Chondrocyte (in vitro differentiated cells): ENCODE measurements around the gene ZNF688. TPM values are rescaled to one million over a fixed set of nuclear protein-coding genes. Genes with fewer than 3 reads are reported as not detected.
"Not testable (repeated sequence)": the region's sequence is repeated elsewhere in the genome, so short reads cannot be mapped to it uniquely, and the experiment has no call there.

Experiments
- DNase-seq: peaks from one replicate; pipeline ENCODE4 v3.0.0; 2021; ENCODE audit warnings: mixed read lengths, low spot score
- H3K27ac Mint-ChIP-seq: one replicate; pipeline ENCODE4 v1.8.0; 2021; ENCODE audit warnings: mild to moderate bottlenecking, moderate library complexity, mixed read lengths; ENCODE audit not compliant: unreplicated experiment
- H3K27me3 Mint-ChIP-seq: 2 replicates; pipeline ENCODE4 v1.8.0; 2021; ENCODE audit warnings: low read depth, mixed read lengths
- H3K36me3 Mint-ChIP-seq: 2 replicates; pipeline ENCODE4 v1.8.0; 2021; ENCODE audit warnings: low read depth, mixed read lengths
- H3K4me1 Mint-ChIP-seq: 2 replicates; pipeline ENCODE4 v1.8.0; 2021; ENCODE audit warnings: low read depth, mild to moderate bottlenecking, mixed read lengths
- H3K4me3 Mint-ChIP-seq: one replicate; pipeline ENCODE4 v1.8.0; 2021; ENCODE audit warnings: mild to moderate bottlenecking, moderate library complexity, mixed read lengths; ENCODE audit not compliant: unreplicated experiment
- H3K9me3 Mint-ChIP-seq: 2 replicates; pipeline ENCODE4 v1.8.0; 2021; ENCODE audit warnings: low read depth, mixed read lengths
- CTCF ChIP-seq: fragments of 200-600 bp; sonication (generic); IDR thresholded peaks from 2 replicates; pipeline ENCODE4 v1.5.0; 2021; ENCODE audit warnings: antibody characterized with exemption, mild to moderate bottlenecking, moderate library complexity
- total RNA-seq: library from RNA; stranded (reverse); gene quantifications from 3 replicates; pipeline ENCODE4 v1.2.1, GENCODE V29; 2021

The ZNF688 gene
- total RNA-seq, 1 donor from 2014 or later, result 13.7 TPM

- Mint-ChIP-seq H3K36me3 (peaks cover 2% of the 10 kb centered on the region), H3K4me1 (peaks cover 23% of the 10 kb centered on the region), H3K27ac (no peak overlapping the region), H3K9me3 (no peaks in the 10 kb centered on the region), H3K27me3 (no peaks in the 10 kb centered on the region), H3K4me3 (no peak overlapping the region)
- no peak for TF ChIP-seq CTCF
- no peak for DNase-seq
These were observed 47.5 kb downstream of the ZNF688 start for GRCh38 chr16:30523768-30524574.

GRCh38 chr16:30522702-30523463 lies 48.6 kb downstream of the ZNF688 start:
- not testable (repeated sequence) for H3K27ac Mint-ChIP-seq, H3K36me3 Mint-ChIP-seq, H3K4me3 Mint-ChIP-seq, H3K9me3 Mint-ChIP-seq, H3K27me3 Mint-ChIP-seq, DNase-seq
- peaks cover 20% of the 10 kb centered on the region for H3K4me1 Mint-ChIP-seq

- peaks cover 2% of the 10 kb centered on the region for H3K36me3 Mint-ChIP-seq
- DNase-seq, result no peak
- no peaks in the 10 kb centered on the region for H3K9me3 Mint-ChIP-seq
- H3K27me3 Mint-ChIP-seq, result no peaks in the 10 kb centered on the region
- no peak overlapping the region for H3K4me3 Mint-ChIP-seq
- TF ChIP-seq CTCF, result no peak
- H3K4me1 Mint-ChIP-seq, result peaks cover 14% of the 10 kb centered on the region
- peak overlapping the region; percentile 57 for H3K27ac Mint-ChIP-seq
These were observed 49.5 kb downstream of the ZNF688 start for GRCh38 chr16:30521873-30522641.

- no peak overlapping the region for H3K4me3 Mint-ChIP-seq
These were observed 50.0 kb downstream of the ZNF688 start for GRCh38 chr16:30521476-30521872.

More at GRCh38 chr16:30521476-30521872, 50.0 kb downstream of the ZNF688 start:
- peaks cover 14% of the 10 kb centered on the region for H3K4me1 Mint-ChIP-seq
- no peak overlapping the region for H3K27ac Mint-ChIP-seq
- no peak for TF ChIP-seq CTCF
- H3K36me3 Mint-ChIP-seq, result peaks cover 2% of the 10 kb centered on the region
- no peak for DNase-seq
- H3K9me3 Mint-ChIP-seq, result no peaks in the 10 kb centered on the region
- no peaks in the 10 kb centered on the region for H3K27me3 Mint-ChIP-seq

Other genes with a start within 250 kb of the ZNF688 start
- 53.2 to 61.0 TPM (median 55.8 TPM) in 3 replicates for gene CD2BP2, start 216.4 kb downstream of the ZNF688 start, total RNA-seq
- gene TBC1D10B, start 201.2 kb downstream of the ZNF688 start, total RNA-seq, result 43.3 to 48.6 TPM (median 44.2 TPM) in 3 replicates
- 0.82 to 2.2 TPM (median 1.4 TPM) in 3 replicates for gene MYL11, start 196.9 kb downstream of the ZNF688 start, total RNA-seq
- gene SEPTIN1, start 189.2 kb downstream of the ZNF688 start, total RNA-seq, result 0.85 to 1.7 TPM (median 1.3 TPM) in 3 replicates
- gene ZNF48, start 176.3 kb downstream of the ZNF688 start, total RNA-seq, result 10.6 to 11.8 TPM (median 10.8 TPM) in 3 replicates
- 10.2 to 16.3 TPM (median 10.8 TPM) in 3 replicates for gene ZNF771, start 164.1 kb downstream of the ZNF688 start, total RNA-seq
- gene DCTPP1, start 141.7 kb downstream of the ZNF688 start, total RNA-seq, result 25.5 to 33.8 TPM (median 26.4 TPM) in 3 replicates
- 37.4 to 54.3 TPM (median 53.8 TPM) in 3 replicates for gene SEPHS2, start 125.8 kb downstream of the ZNF688 start, total RNA-seq
- gene ITGAL, start 99.0 kb downstream of the ZNF688 start, total RNA-seq, result not detected in 3 replicates
- 27.6 to 30.0 TPM (median 28.6 TPM) in 3 replicates for gene ZNF768, start 45.1 kb downstream of the ZNF688 start, total RNA-seq
- gene ZNF747, start 36.9 kb downstream of the ZNF688 start, total RNA-seq, result 3.5 to 6.7 TPM (median 6.7 TPM) in 3 replicates
- 8.3 to 11.1 TPM (median 8.6 TPM) in 3 replicates for gene ZNF764, start 13.3 kb downstream of the ZNF688 start, total RNA-seq
- gene ZNF785, start 14.0 kb upstream of the ZNF688 start, total RNA-seq, result 17.0 to 20.2 TPM (median 17.7 TPM) in 3 replicates
- gene ZNF689, start 38.7 kb upstream of the ZNF688 start, total RNA-seq, result 5.9 to 8.5 TPM (median 7.1 TPM) in 3 replicates
- 33.5 to 46.9 TPM (median 42.0 TPM) in 3 replicates for gene PRR14, start 79.2 kb upstream of the ZNF688 start, total RNA-seq
- gene FBRS, start 86.7 kb upstream of the ZNF688 start, total RNA-seq, result 49.9 to 54.5 TPM (median 52.8 TPM) in 3 replicates
- gene SRCAP, start 127.5 kb upstream of the ZNF688 start, total RNA-seq, result 49.2 to 63.9 TPM (median 52.5 TPM) in 3 replicates
- gene PHKG2, start 176.7 kb upstream of the ZNF688 start, total RNA-seq, result 18.8 to 28.1 TPM (median 19.0 TPM) in 3 replicates
- 6.3 to 10.0 TPM (median 7.1 TPM) in 3 replicates for gene CFAP119, start 190.3 kb upstream of the ZNF688 start, total RNA-seq
- 71.1 to 104 TPM (median 78.6 TPM) in 3 replicates for gene RNF40, start 190.6 kb upstream of the ZNF688 start, total RNA-seq
- 18.8 to 20.2 TPM (median 18.9 TPM) in 3 replicates for gene ZNF629, start 215.5 kb upstream of the ZNF688 start, total RNA-seq